HG02678 (cell line): ENCODE results near the gene TRIM28.

ENCODE experiments used
- ATAC-seq: cut with Tn5 transposase; IDR thresholded peaks from one replicate; pipeline ENCODE4 v1.9.1; 2021; ENCODE audit warnings: mild to moderate bottlenecking, moderate library complexity; ENCODE audit not compliant: unreplicated experiment

TRIM28 gene

DNA sequence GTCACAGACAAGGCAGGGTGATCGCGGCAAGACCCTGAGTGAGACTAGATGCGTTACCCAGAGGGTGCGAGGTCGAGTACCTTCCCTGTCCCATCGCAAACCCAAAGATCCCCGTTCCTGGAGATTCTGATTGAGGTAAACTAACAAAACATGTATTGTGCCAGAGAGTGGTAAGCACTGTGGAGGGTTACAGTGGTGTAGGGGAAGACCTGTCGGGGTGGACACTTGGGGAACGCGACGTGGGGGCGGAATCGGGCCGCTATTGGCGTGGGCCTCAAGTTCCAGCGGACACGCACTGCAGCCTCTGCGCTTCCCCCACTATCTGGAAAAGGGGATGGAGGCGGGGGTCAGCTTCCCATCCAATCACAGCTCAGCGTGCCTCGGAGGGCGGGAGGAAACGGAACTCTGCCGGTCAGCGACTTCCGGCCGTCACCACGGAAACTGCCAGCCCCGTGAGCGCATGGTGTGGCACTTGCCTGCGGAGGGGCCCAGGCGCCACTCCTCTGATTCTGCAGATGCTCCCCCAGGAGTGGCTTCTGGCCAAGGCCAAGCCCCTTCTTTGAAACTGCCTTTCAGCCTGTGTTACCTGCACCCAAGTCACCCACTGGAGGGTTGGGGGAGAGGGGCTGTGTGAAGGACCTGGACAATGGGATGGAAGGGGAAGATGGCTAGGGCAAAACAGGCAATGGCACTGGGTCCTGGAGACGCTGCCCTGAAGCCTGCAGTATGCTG lies 15.6 kb downstream of the TRIM28 start:
- ATAC-seq: peak; percentile 31

DNA sequence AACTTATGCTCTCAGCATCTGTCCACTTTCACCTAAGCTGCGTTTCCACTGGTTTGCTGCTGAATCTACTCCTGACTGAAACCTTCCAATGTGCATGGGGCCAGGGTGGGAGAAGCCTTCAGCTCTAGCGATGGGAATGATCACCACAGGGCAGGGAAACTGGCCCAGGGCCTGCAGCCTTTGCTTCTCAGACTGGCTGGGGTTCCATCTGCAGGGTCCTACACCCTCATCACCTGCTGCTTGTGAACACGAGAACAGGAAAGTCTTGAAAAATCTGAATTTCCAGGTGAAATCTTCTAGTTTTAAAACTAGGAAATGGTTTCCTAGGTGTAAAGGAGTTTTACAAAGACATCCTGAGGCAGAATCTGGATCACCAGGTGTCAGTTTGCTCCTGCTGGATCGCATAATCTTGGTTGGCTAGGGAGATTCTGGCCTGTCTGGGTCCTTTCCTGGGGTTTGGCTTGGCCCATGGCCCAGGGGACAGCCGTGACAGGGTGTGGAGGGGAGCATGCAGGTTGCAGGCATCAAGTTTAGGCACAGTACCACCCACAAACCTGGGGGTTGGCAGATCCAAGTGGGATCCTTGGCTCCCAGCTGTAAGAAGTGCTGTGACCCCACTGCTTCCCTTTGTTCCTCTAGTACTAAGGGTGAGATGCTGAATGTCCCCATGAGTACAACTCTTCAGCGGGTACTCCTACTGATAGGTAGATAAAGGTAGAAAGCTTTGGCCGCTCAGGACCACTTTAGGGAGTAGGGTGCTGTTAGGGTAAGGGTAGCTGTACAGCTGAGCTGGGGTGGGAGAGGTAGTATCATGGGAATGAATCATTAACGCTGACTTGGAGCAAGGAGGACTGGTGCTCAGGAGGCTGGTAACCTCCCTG lies 16.4 kb downstream of the TRIM28 start:
- ATAC-seq: no peak

DNA sequence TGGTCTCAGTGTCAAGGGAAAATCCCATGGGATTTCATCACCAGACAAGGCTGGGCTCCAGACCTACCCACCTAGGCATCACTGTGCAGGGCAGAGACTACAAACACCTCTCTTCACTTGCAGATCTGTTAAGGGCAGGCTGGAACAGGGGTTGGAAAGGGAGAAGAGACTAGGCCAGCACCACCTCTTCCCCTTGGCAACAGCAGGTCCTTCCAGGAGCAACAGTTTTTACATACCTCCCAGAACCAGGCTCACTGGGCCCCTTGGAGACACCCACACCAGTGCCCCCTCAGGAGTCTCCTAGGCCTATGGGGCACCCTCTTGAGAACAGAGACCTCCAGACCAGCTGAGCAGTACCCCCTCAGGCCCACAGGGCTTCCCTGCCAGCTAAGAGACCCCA lies 17.1 kb downstream of the TRIM28 start:
- no peak for ATAC-seq

DNA sequence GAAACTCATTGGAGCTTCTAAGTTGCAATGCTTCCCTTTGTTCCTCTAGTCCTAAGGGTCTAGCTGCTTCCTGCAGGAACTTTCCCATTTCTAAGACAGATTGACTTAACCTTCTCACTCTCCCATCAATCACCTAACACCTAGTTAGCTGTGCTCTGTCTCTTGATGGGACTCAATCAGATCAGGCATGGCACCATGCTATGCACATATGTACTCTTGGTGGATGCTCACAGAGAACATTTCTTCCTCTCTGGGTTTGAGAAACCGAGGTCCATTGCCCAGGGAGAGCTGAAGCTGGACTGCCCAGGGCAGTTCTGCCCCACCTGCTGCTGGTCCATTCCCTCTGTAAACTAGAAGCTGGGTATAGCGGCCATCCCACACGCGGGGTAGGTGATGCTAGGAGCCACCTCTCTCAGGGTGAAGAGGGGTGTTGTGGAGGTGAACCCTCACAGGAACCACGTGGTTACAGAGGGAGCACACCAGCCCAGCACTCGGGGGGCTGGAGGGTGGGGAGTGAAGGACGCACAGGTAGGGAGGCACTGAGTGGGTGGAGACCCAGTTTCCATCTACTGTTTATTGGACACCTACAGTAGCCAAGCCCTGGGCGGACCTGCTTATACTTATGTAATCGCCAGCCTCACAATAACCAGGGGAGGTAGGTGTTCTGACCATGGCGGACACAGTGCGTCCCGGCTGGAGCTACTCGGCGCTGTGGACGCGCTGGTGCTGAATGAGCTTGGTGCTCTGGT lies 17.7 kb downstream of the TRIM28 start:
- ATAC-seq: no peak

DNA sequence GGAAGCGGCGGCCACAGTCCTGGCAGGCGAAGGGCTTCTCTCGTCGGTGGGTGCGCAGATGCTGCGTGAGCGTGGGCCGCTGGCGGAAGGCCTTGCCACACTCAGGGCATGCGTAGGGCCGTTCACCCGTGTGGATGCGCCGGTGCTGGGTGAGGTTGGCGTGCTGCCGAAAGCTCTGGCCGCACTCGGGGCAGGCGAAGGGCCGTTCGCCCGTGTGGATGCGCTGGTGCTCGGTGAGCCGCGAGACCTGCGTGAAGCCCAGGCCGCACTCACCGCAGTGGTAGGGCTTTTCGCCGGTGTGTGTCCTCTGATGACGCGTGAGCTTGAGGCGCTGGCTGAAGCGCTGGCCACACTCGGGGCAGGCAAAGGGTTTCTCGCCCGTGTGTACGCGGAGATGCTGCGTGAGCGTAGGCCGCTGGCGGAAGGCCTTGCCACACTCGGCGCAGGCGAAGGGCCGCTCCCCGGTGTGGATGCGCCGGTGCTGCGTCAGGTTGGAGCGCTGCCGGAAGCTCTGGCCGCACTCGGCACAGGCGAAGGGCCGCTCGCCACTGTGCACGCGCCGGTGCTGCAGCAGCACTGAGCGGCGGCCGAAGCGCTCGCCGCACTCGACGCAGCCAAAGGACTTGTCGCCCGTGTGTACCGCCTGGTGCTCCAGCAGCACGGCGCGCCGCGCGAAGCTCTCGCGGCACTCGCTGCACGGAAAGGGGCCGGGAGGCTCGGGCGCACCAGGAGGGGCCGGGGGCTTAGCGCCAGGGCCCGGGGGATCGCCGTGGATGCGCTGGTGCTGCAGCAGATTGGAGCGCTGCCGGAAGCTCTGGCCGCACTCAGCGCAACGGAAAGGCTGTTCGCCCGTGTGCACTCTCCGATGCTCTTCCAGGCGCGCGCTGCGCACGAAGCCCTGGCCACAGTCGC lies 18.5 kb downstream of the TRIM28 start:
- ATAC-seq: no peak

DNA sequence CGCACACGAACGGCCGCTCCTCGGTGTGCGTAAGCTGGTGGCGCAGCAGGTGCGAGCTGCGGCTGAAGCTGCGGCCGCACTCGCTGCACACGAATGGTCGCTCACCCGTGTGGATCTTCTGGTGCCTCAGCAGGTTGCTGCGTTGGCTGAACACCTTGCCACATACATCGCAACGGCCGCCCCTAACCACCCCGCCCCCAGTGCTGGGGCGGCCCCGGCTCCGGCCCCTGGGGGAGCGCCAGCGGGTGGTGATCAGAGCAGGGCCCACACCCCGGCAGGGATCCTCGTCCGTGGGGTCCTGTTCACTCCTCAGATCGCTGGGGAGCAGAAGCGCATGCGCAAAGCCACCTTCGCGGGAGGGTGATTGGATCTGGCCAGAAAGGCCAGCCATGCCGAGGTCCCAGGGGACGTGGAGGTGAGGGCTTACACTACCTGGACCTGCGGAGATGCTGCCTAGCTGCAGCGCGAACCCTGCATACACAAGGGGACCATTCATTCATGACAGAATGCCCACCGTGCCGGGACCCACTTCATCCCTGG lies 19.2 kb downstream of the TRIM28 start:
- no peak for ATAC-seq

DNA sequence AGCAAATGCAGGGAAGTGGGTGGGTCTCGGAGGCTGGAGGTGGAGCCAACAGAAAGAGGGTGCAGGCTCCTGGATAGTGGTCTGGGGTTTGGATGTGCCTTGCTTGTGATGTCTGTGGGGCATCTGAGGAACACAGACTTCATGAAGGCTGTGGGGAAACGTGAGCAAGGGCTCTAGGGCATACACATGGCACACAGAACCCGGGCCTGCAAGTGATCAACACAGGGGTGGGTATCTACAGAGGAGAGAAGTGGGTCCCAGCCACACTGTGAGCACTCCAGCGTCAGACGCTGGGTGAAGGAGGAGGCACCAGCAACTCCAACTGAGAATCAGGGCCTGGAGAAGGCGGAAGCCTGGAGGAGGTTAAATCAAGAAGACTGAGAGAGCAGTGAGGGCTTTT lies 20.0 kb downstream of the TRIM28 start:
- no peak for ATAC-seq

DNA sequence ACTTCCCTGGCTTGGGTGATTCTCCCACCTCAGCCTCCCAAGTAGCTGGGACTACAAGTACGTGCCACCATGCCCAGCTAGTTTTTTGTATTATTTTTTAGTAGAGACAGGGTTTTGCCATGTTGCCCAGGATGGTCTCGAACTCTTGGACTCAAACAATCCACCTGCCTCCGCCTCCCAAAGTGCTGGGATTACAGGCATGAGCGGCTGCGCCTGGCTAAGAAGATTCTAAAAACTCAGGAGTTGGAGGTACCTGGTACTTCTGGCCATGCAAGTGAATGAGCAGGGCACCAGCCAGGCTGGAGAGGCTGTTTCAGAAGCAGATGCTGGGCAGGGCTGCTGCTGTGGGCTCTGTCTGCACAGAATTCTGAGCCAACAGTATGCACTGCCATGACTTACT lies 23.1 kb downstream of the TRIM28 start:
- no peak for ATAC-seq

DNA sequence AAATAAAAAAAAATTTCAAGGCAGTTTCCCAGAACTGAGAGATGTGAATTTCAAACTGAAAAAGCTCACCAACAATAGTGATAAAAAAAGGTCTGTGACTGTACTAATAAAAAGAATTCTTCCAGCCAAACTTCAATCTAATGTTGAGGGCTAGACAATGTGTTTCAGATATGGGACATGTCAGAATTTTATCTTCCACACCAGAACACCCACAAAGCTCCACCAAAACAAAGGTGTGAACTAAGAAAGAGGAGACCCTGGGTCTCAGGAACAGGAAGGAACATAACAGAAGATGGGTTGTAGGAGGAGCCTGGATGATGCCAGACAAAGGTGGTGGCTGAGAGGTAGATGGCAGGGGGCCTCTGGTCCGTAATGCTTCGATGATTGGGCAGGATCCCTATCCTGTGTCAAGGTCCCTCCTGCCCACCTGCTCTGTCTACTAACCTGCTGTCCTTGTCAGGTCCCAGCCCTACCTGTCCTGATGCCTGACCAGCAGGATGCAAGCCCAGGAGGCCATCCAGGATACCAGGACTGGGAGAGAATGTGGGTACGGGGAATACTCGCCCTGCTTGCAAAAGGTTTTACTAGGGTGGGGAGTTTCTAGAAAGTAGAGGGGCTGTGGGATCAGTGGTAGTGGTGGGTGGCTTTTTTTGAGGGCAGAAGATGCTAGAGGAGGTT lies 24.7 kb downstream of the TRIM28 start:
- ATAC-seq: no peak

DNA sequence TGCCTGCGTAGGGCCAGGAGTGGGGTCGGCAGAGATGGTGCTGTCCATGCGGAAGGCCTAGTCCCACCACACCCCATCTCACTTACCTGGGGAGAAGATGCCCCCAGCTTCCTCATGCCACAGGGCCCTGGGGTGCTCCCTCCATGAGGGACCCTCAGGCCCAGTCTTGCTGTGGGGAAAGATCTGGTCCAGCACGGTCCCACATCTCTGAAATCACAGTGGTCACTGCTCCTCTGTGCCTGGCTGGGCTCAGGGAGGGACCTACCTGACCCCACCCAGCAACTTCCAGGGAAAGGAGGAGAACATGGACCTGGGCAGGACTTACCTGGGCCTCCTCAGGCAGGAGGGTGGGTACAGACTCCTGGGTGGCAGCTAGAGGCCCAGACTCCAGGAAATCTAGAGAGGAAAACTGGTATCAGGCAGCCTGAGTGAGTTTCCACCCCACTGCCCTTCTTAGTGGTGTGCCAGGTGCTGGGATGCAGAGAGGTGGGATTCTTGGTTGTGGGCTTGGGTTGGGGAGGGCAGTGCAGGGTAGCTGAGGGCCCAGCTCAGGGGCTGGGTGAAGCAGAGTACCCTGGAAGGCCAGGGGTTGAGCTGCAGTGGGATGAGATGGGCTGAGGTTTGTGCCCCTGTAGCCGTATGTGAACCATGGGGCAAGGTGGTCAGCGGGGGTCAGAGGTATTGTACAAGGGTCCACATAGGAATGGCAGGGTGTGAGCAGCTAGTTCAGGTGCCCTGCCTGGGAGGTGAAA lies 25.5 kb downstream of the TRIM28 start:
- ATAC-seq: no peak

DNA sequence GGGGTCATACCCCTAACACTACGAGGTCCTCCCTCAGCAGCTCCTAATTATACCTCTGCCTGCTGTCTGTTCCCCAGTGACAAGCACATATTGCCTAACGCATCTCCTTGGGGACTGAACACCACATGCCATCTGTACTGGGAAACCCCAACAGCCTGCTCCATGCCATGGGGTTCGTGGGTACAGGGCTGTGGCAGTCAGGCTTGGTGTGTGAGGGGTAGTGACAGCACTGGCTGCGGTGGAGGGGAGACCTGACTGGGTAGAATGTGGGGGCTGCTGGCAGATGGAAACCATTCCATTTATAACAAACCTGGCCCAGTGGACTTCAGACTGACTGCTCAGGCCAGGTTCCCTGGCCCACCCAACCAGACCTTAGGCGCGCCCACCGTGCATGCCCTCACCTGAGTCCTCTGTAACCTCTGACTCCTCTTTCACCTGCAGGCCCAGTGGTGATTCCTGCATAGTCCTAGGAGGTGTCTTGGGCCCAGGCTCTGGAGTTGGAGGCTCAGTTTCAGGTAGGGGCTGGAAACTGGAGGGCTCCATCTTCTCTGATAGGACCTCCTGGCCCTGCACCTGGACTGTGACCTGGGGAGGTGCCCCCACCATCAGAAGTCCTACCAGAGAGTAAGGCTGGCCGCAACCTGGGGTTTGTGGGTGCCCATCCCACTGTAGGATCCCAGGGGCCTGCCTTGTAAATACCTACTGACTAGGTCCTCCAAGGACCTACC lies 26.2 kb downstream of the TRIM28 start:
- no peak for ATAC-seq

DNA sequence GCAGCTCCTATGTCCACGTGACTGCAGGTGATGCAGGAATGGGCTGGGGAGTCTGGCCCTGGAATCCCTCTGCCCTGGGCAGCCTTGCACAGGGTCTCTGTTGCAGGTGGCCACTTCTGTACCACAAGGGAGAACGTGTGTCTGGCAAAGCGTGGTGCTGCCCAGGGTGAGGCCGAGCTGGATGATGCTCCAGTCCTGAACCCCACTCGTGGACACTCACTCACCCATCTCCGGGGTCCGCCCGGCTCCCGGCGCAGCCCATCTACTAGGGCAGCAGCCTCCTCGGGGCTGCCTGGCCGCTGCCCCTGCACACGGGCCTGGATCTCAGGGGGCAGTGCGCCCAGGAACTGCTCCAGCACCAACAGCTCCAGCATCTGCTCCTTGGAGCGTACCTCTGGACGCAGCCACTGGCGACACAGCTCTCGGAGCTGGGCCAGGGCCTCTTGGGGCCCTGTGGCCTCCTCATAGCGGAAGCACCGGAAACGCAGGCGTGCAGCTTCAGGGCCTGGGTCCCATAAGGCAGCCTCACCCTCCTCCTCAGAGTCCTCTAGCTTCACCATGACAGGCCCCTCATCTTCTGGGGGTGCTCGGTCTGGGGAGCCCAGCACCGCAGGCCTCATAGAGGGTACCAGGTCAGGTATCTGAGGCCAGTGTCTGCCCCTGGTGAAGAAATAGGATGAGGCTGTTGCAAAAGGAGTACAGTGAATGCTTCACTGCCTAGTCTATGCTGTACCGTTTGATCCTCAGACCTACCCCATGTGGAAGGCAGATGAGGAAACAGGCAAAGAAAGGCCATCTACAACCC lies 27.1 kb downstream of the TRIM28 start:
- no peak for ATAC-seq

DNA sequence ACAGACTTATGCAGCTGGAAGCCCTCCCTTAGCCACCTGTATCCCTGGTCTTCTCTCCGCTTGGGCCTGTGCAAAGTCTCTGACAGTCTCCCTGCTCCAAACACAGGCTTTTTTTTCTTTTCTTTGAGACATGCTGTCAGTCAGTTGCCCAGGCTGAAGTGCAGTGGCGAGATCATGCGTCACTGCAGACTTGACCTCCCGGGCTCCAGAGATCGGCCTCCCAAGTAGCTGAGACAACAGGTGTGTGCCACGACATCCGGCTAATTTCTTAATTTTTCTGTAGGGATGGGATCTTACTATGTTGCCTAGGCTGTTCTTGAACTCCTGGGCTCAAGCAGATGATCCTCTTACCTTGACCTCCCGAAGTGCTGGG lies 27.7 kb downstream of the TRIM28 start:
- ATAC-seq: no peak

DNA sequence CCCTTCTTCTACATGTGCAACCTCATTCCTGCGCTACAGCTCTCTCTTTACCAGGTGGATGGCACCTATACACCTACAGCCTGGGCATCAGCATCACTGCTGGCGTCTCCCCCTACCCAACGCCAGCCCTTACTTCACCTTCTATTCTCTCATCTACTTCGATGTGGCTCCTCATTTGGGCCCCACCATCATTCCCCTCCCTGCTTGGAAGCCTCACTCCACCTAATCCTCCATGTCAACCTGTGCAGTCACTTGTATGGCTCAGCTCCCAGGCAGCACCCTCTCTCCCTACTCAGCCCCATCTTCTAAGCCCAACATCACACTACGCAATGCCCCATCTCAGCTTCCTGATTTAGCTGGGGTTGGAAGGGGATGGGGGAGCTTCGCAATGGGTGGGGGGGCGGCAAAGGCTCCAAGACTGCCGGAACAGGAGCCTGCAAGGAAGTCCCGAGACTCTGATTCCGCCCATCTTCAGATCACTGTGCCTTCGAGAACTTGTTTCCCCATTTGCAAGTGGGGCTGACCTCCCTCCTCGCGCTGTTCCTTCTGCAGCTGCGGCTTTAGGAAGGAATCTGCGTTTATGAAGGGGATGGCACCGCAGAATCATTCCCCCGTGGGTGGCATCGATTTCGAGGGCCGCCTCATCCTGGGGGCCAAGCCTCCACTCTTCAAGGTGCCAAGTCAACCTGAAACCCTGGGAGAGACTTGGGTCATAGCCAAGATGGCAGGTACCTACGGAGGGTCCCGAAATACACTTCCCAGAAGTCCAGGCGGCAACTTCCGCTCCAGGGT lies 28.4 kb downstream of the TRIM28 start:
- ATAC-seq: no peak

DNA sequence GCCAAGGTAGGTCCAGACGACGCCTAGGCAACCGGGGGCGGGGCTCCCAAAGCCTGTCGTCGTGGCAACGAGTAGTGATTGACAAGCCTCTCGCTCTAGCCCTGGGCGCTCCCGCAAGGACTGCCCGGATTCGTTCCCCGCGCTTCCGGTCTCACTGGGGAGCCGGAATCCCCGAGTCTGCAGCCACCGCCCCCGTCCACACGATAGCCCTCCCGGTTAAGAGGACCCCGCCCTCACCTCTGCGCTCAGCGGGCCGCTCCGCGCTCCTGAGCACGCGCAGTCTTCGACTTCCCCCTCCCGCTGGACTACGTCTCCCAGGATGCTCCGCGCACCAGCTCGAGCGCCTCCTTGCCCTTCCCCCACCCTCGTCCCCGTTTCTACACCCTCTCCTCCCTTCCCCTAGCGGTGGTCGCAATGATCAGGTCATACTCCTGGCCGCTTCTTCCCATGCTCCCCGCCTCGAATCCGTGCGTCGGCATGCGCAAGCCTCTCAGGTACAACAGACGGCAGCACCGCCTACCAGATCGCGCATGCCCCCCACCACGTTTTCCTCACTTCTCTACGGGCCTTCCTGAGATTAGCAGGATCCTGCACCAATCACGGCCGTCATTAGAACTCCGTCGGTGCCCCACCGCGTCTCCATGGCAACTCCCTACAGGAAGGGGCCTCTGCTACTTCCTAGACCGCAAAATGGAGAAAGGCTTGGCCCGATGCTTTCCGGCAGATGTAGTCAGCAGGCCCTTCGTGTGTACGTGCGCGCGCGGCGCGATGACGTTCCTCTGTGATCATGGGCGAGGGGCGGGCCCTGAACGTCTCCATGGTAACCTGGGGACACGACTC lies 29.2 kb downstream of the TRIM28 start, which contains the start of gene MZF1:
TSS of gene MZF1 (minus strand) at position 518 of the 840 bp plus-strand sequence. CDS start 1,946 bp downstream, outside the sequence.
- ATAC-seq: peak; percentile 54
